ENCODE measurements around the gene PNLIPRP1. TPM values are rescaled to one million over a fixed set of nuclear protein-coding genes. Genes with fewer than 3 reads are reported as not detected.

The PNLIPRP1 gene
- total and polyA plus RNA-seq, 2 experiments from 2014 or later: 0.21 TPM; not detected in 1

DNA sequence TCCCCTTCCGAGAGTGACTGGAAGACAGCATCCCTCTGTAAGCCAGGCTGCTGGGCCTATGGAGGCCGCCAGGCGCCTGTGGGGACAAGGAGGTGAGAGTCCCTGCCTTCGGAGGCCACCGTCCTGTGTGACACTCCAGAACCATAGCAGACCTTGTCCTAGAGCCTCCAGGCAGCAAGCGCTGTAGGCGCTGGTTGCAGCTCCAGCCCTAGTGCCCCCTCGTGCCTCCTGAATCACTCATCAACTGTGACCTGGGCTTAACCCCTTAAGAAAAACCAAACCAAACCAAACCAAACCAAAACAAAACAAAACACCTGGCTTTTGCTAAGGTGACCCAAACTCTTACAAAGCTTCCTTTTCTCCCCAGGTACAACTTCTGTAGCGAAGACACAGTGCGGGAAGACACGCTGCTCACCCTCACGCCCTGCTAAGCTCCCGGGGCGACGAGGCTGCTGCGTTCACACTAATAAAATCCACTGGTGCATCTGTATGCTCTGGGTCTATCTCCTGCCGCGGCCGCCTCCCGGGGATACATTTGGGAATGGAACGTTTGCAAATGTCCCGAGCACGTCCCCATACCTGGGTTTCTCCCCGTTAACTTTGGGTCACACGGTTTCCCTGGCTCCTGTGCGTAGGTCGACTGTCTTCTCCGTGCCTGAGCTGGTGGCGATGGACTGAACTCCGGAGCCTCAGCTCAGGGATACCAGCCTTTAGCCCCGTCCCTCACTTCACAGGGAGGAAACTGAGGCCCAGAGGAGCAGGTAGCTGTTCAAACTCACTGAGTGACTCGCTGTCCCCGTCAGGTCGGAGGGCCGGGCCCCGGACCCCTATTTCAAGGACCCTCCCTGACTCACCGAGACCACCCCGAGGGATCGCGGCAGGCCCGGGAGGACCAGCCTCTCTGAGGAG lies 18.2 kb downstream of the PNLIPRP1 start:
- TF ChIP-seq EZH2phosphoT487 (IDR thresholded peaks at IDR 0.05; ENCODE audit: unreplicated experiment) (no peak), NANOG (IDR thresholded peaks at IDR 0.05; ENCODE audit: borderline replicate concordance) (no peak), STAT1 (IDR thresholded peaks at IDR 0.05; ENCODE audit: unreplicated experiment) (no peak), POLR2AphosphoS5 (IDR thresholded peaks at IDR 0.05; ENCODE audit: low read depth) (no peak), JUNB (IDR thresholded peaks at IDR 0.05; ENCODE audit: unreplicated experiment) (no peak), ZNF114 (CRISPR knock-in tag; IDR thresholded peaks at IDR 0.05) (no peak), CREB1 (CRISPR knock-in tag; IDR thresholded peaks at IDR 0.05; ENCODE audit: low read depth) (no peak), ZNF331 (CRISPR knock-in tag; IDR thresholded peaks at IDR 0.05; ENCODE audit: low read depth) (no peak), EZH2 (IDR thresholded peaks at IDR 0.05; ENCODE audit: low read depth, unreplicated experiment) (no peak)
- TF ChIP-seq, protein P1, sequence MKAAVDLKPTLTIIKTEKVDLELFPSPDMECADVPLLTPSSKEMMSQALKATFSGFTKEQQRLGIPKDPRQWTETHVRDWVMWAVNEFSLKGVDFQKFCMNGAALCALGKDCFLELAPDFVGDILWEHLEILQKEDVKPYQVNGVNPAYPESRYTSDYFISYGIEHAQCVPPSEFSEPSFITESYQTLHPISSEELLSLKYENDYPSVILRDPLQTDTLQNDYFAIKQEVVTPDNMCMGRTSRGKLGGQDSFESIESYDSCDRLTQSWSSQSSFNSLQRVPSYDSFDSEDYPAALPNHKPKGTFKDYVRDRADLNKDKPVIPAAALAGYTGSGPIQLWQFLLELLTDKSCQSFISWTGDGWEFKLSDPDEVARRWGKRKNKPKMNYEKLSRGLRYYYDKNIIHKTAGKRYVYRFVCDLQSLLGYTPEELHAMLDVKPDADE (IDR thresholded peaks at IDR 0.05): no peak
- TF ChIP-seq, protein P2, sequence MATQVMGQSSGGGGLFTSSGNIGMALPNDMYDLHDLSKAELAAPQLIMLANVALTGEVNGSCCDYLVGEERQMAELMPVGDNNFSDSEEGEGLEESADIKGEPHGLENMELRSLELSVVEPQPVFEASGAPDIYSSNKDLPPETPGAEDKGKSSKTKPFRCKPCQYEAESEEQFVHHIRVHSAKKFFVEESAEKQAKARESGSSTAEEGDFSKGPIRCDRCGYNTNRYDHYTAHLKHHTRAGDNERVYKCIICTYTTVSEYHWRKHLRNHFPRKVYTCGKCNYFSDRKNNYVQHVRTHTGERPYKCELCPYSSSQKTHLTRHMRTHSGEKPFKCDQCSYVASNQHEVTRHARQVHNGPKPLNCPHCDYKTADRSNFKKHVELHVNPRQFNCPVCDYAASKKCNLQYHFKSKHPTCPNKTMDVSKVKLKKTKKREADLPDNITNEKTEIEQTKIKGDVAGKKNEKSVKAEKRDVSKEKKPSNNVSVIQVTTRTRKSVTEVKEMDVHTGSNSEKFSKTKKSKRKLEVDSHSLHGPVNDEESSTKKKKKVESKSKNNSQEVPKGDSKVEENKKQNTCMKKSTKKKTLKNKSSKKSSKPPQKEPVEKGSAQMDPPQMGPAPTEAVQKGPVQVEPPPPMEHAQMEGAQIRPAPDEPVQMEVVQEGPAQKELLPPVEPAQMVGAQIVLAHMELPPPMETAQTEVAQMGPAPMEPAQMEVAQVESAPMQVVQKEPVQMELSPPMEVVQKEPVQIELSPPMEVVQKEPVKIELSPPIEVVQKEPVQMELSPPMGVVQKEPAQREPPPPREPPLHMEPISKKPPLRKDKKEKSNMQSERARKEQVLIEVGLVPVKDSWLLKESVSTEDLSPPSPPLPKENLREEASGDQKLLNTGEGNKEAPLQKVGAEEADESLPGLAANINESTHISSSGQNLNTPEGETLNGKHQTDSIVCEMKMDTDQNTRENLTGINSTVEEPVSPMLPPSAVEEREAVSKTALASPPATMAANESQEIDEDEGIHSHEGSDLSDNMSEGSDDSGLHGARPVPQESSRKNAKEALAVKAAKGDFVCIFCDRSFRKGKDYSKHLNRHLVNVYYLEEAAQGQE (IDR thresholded peaks at IDR 0.05; ENCODE audit: unreplicated experiment): no peak
- TF ChIP-seq, protein P3, sequence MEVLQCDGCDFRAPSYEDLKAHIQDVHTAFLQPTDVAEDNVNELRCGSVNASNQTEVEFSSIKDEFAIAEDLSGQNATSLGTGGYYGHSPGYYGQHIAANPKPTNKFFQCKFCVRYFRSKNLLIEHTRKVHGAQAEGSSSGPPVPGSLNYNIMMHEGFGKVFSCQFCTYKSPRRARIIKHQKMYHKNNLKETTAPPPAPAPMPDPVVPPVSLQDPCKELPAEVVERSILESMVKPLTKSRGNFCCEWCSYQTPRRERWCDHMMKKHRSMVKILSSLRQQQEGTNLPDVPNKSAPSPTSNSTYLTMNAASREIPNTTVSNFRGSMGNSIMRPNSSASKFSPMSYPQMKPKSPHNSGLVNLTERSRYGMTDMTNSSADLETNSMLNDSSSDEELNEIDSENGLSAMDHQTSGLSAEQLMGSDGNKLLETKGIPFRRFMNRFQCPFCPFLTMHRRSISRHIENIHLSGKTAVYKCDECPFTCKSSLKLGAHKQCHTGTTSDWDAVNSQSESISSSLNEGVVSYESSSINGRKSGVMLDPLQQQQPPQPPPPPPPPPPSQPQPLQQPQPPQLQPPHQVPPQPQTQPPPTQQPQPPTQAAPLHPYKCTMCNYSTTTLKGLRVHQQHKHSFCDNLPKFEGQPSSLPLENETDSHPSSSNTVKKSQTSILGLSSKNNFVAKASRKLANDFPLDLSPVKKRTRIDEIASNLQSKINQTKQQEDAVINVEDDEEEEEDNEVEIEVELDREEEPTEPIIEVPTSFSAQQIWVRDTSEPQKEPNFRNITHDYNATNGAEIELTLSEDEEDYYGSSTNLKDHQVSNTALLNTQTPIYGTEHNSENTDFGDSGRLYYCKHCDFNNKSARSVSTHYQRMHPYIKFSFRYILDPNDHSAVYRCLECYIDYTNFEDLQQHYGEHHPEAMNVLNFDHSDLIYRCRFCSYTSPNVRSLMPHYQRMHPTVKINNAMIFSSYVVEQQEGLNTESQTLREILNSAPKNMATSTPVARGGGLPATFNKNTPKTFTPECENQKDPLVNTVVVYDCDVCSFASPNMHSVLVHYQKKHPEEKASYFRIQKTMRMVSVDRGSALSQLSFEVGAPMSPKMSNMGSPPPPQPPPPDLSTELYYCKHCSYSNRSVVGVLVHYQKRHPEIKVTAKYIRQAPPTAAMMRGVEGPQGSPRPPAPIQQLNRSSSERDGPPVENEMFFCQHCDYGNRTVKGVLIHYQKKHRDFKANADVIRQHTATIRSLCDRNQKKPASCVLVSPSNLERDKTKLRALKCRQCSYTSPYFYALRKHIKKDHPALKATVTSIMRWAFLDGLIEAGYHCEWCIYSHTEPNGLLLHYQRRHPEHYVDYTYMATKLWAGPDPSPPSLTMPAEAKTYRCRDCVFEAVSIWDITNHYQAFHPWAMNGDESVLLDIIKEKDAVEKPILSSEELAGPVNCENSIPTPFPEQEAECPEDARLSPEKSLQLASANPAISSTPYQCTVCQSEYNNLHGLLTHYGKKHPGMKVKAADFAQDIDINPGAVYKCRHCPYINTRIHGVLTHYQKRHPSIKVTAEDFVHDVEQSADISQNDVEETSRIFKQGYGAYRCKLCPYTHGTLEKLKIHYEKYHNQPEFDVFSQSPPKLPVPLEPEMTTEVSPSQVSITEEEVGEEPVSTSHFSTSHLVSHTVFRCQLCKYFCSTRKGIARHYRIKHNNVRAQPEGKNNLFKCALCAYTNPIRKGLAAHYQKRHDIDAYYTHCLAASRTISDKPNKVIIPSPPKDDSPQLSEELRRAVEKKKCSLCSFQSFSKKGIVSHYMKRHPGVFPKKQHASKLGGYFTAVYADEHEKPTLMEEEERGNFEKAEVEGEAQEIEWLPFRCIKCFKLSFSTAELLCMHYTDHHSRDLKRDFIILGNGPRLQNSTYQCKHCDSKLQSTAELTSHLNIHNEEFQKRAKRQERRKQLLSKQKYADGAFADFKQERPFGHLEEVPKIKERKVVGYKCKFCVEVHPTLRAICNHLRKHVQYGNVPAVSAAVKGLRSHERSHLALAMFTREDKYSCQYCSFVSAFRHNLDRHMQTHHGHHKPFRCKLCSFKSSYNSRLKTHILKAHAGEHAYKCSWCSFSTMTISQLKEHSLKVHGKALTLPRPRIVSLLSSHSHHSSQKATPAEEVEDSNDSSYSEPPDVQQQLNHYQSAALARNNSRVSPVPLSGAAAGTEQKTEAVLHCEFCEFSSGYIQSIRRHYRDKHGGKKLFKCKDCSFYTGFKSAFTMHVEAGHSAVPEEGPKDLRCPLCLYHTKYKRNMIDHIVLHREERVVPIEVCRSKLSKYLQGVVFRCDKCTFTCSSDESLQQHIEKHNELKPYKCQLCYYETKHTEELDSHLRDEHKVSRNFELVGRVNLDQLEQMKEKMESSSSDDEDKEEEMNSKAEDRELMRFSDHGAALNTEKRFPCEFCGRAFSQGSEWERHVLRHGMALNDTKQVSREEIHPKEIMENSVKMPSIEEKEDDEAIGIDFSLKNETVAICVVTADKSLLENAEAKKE (CRISPR knock-in tag; IDR thresholded peaks at IDR 0.05): no peak
- TF ChIP-seq, protein P4, sequence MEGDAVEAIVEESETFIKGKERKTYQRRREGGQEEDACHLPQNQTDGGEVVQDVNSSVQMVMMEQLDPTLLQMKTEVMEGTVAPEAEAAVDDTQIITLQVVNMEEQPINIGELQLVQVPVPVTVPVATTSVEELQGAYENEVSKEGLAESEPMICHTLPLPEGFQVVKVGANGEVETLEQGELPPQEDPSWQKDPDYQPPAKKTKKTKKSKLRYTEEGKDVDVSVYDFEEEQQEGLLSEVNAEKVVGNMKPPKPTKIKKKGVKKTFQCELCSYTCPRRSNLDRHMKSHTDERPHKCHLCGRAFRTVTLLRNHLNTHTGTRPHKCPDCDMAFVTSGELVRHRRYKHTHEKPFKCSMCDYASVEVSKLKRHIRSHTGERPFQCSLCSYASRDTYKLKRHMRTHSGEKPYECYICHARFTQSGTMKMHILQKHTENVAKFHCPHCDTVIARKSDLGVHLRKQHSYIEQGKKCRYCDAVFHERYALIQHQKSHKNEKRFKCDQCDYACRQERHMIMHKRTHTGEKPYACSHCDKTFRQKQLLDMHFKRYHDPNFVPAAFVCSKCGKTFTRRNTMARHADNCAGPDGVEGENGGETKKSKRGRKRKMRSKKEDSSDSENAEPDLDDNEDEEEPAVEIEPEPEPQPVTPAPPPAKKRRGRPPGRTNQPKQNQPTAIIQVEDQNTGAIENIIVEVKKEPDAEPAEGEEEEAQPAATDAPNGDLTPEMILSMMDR (conservative IDR thresholded peaks at IDR 0.05; ENCODE audit: low read depth in 2 of 2): no peak
- Mint-ChIP-seq H3K4me3 (peak overlapping the region; percentile 82), H3K4me1 (0 out of 3 replicates have a peak, but pooled peaks cover 3% of the 10 kb centered on the region), H3K27ac (no peak overlapping the region), H3K27me3 (ENCODE audit: insufficient read depth, low read depth, poor library complexity) (peaks cover 13% of the 10 kb centered on the region), H3K36me3 (ENCODE audit: low read depth) (no peaks in the 10 kb centered on the region), H3K9me3 (peaks cover 10% of the 10 kb centered on the region)
- DNase-seq (ENCODE audit: low spot score) (peak; percentile 46), ATAC-seq (peak; percentile 66)
- H4K20me1 ChIP-seq (replicated peaks; ENCODE audit: insufficient read depth): no peaks in the 10 kb centered on the region
- H3K9me2 ChIP-seq (ENCODE audit: insufficient read depth): peaks cover 6% of the 10 kb centered on the region; the same call in 1 of the 2 replicates
- H3K27ac ChIP-seq (ENCODE audit: low read depth): no peak overlapping the region
- peaks cover 14% of the 10 kb centered on the region; the same call in 1 of the 2 replicates for H3K27me3 ChIP-seq (ENCODE audit: insufficient read depth)
- peak overlapping the region; percentile 97 for H3K4me2 ChIP-seq
- H3K4me3 ChIP-seq: peak overlapping the region; percentile 82
- H3K79me2 ChIP-seq (replicated peaks; ENCODE audit: insufficient read depth): no peaks in the 10 kb centered on the region
- H3K4me1 ChIP-seq (ENCODE audit: insufficient read depth): no peaks in the 10 kb centered on the region
- peak overlapping the region; percentile 99 for H2AFZ ChIP-seq
- no peaks in the 10 kb centered on the region for H3K36me3 ChIP-seq (ENCODE audit: insufficient read depth)
- H3F3A ChIP-seq (replicated peaks; ENCODE audit: low read depth): no peaks in the 10 kb centered on the region

Measured in GM23338 (cell line).